BLaER1 (cell line): ENCODE results near the gene PPDPF.
A peak's percentile ranks its signal among the peaks of the same experiment; 100 is the strongest.

Source experiments
- H3K27ac ChIP-seq: shearing (Covaris generic); formaldehyde crosslinking; 2 replicates; pipeline ENCODE4 v1.8.1; 2022
- H3K27me3 ChIP-seq: shearing (Covaris generic); formaldehyde crosslinking; 2 replicates; pipeline ENCODE4 v1.8.1; 2022
- H3K36me3 ChIP-seq: shearing (Covaris generic); formaldehyde crosslinking; 2 replicates; pipeline ENCODE4 v1.8.1; 2022
- H3K4me1 ChIP-seq: shearing (Covaris generic); formaldehyde crosslinking; 2 replicates; pipeline ENCODE4 v1.8.1; 2022
- H3K4me2 ChIP-seq: shearing (Covaris generic); formaldehyde crosslinking; 2 replicates; pipeline ENCODE4 v1.8.1; 2022
- H3K4me3 ChIP-seq: shearing (Covaris generic); formaldehyde crosslinking; 2 replicates; pipeline ENCODE4 v1.8.1; 2022
- H3K9ac ChIP-seq: shearing (Covaris generic); formaldehyde crosslinking; 2 replicates; pipeline ENCODE4 v1.8.1; 2022
- H3K9me3 ChIP-seq: shearing (Covaris generic); formaldehyde crosslinking; 2 replicates; pipeline ENCODE4 v1.8.1; 2022
- H4K20me1 ChIP-seq: shearing (Covaris generic); formaldehyde crosslinking; 2 replicates; pipeline ENCODE4 v1.8.1; 2022
- Cebpa-rat ChIP-seq: shearing (Covaris generic); IDR thresholded peaks from 2 replicates; pipeline ENCODE4 v1.8.1; 2022

The PPDPF gene

DNA sequence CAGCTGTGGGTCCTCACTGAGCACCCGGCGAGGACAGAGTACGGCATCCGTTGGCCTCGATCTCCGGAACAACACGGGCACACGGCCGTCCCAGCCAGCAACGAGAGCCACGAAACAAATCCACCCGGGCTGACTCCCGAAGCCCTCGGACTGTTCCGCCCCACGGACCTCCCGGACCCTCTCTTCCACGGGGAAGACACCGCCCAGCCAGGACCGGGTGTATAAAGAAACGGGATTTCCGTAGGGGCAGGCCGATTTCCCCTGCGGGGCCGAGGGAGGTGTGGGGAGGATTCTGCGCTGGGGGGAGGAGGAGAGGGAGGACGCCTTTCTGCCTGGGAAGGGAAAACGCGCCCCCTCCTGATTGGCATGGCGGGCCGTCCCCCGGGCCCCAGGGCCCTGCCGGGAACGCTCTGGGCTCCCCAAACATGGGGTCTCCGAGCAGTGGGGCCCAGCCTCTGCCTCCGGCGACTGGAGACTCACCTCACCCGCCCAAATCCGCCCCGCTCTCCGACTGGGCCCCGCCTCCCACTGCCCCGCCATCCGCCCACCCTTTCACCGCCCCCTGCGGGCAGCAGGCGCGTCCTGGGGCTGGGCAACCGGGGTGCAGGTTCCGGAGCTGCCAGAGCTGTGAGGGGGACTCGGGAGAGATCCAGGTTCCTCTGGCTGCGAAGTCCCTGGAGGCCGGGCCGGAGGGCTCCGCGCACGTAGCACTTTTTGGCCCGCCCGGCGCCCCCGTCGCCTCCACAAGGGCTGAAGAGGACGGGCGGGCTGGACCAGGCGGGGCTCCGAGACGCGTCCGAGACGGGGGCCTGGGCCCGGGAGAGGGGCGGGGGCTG is 679 bp upstream of the PPDPF start:
- Histone ChIP-seq H3K4me2 (peak overlapping the region; percentile 95), H3K9me3 (peaks cover 17% of the 10 kb centered on the region), H3K36me3 (peaks cover 21% of the 10 kb centered on the region), H3K9ac (peak overlapping the region; percentile 92), H4K20me1 (peaks cover 35% of the 10 kb centered on the region), H3K4me1 (peaks cover 54% of the 10 kb centered on the region), H3K27ac (peak overlapping the region; percentile 90), H3K4me3 (peak overlapping the region; percentile 78), H3K27me3 (no peaks in the 10 kb centered on the region)
- no peak for TF ChIP-seq Cebpa-rat

DNA sequence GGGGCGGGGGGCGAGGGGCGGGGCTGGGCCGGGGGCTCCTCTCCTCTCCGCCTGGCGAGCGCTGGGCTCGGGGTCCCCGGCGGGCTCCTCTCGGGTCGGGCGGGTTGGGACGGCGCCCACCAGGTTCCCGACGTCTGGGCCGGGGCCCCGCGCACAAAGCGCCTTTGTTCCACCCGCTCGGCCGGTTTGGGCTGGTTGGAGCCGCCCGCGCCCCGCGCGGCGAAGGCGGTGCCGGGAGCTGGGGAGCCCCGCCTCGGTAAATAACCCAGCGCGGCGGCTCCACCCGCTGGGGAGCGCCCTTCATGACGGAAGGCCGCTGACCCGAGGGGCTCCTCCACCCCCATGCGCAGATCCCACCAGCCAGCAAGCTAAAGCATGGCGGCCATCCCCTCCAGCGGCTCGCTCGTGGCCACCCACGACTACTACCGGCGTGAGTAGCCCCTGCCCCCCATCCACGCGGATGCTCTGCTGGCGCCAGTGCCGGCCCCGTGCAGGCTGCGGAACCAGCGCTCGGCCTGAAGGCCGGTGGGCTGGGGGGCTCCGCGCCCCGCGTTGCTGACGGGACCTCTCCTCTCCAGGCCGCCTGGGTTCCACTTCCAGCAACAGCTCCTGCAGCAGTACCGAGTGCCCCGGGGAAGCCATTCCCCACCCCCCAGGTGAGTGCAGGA is 503 bp downstream of the PPDPF start:
- Histone ChIP-seq H3K4me2 (peak overlapping the region; percentile 99), H4K20me1 (peaks cover 47% of the 10 kb centered on the region), H3K27ac (peak overlapping the region; percentile 90), H3K36me3 (peaks cover 21% of the 10 kb centered on the region), H3K9ac (peak overlapping the region; percentile 92), H3K4me1 (peaks cover 64% of the 10 kb centered on the region), H3K9me3 (peaks cover 11% of the 10 kb centered on the region), H3K4me3 (peak overlapping the region; percentile 78), H3K27me3 (no peaks in the 10 kb centered on the region)
- TF ChIP-seq Cebpa-rat, result no peak

DNA sequence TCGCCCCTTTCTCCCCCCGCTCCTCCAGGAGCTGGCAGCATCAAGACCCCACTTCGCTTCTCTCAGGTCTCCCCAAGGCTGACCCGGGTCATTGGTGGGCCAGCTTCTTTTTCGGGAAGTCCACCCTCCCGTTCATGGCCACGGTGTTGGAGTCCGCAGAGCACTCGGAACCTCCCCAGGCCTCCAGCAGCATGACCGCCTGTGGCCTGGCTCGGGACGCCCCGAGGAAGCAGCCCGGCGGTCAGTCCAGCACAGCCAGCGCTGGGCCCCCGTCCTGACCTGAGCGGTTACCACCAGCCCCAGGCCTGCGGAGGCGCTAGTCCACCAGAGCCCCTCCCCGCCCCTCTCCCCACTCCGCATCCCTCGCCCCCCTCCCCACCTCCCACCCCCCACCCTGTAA is 1.0 kb downstream of the PPDPF start:
- Histone ChIP-seq H3K4me1 (peaks cover 66% of the 10 kb centered on the region), H4K20me1 (peaks cover 52% of the 10 kb centered on the region), H3K27ac (peak overlapping the region; percentile 90), H3K4me3 (peak overlapping the region; percentile 78), H3K36me3 (peaks cover 21% of the 10 kb centered on the region), H3K9me3 (peaks cover 11% of the 10 kb centered on the region), H3K27me3 (no peaks in the 10 kb centered on the region), H3K9ac (peak overlapping the region; percentile 92), H3K4me2 (peak overlapping the region; percentile 99)
- TF ChIP-seq Cebpa-rat, result no peak

DNA sequence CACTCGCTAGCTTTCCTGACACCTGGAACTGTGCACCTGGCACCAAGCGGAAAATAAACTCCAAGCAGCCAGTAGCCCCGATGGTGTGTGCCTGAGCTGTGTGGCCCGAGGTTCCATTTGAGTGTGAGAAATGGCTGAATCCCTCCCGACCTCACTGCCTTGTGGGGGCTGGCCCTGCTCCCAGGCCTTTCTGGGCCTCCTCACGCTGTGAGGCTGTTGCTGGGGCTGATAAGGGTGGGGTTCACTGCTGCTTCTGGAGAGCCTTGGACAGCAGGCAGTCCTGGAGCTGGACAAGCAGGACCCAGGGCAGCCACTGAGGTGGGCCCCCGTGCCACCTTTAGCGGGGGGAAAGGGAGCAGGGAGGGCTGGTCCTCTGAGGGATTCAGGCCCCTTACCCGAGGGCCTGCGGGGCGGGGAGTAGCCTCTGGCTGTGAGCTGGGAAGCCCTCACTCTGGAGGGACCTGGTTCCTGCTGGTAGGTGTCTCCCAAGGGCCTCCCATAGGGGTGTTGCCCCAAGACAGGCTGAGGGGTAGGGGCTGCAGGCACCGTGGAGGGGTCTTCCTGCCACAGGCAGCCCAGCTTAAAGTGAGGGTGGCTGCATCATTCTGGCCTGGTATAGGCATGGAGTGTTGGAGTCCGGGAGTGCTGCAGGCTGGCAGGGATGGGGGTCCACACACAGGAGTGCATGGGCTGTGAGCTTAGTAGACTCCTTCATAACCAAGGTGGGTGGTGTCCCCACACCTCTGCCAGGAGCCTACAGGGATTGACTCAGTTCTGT is 1.7 kb downstream of the PPDPF start:
- Histone ChIP-seq H4K20me1 (peaks cover 57% of the 10 kb centered on the region), H3K27me3 (no peaks in the 10 kb centered on the region), H3K9me3 (peaks cover 11% of the 10 kb centered on the region), H3K4me1 (peaks cover 66% of the 10 kb centered on the region), H3K4me3 (peak overlapping the region; percentile 36; the same call in 1 of the 2 replicates), H3K27ac (peak overlapping the region; percentile 35; the same call in 1 of the 2 replicates), H3K9ac (peak overlapping the region; percentile 45; the same call in 1 of the 2 replicates), H3K4me2 (peak overlapping the region; percentile 99), H3K36me3 (peaks cover 21% of the 10 kb centered on the region)
- TF ChIP-seq Cebpa-rat, result no peak

DNA sequence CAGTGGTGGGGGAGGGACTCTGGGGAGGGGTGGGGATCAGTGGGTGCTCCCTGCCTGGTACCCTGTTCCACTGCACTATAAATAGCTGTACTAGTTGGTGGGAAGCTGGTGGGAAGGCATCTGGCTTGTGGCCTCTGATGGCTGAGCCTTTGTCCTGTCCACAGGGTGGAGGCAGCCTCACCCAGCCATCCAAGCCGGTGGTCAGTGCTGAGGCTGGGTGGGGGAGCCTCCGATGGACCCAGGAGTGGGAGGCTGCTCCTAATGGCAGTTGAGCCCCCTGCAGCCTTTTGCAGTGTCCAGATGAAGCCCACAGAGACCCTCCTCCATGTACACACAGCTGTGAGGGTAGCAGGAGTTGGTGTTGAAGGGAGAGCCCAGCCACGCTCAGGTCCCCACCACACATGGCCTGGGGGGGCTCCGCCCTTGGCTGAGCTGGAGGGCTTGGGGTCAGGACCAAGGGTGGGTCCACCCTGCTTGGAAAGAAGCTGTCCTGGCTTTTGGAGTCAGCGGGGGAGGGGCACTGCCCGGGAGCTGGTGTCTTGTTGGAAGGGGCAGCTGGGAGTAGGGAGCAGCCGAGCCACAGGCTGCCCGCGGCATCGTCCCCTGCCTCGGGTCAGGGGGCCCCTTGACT is 2.5 kb downstream of the PPDPF start:
- Histone ChIP-seq H3K9ac (no peak overlapping the region), H3K9me3 (peaks cover 11% of the 10 kb centered on the region), H3K4me2 (no peak overlapping the region), H3K27me3 (no peaks in the 10 kb centered on the region), H3K27ac (no peak overlapping the region), H3K4me3 (no peak overlapping the region), H3K36me3 (peaks cover 21% of the 10 kb centered on the region), H3K4me1 (peaks cover 58% of the 10 kb centered on the region), H4K20me1 (peaks cover 61% of the 10 kb centered on the region)
- no peak for TF ChIP-seq Cebpa-rat

DNA sequence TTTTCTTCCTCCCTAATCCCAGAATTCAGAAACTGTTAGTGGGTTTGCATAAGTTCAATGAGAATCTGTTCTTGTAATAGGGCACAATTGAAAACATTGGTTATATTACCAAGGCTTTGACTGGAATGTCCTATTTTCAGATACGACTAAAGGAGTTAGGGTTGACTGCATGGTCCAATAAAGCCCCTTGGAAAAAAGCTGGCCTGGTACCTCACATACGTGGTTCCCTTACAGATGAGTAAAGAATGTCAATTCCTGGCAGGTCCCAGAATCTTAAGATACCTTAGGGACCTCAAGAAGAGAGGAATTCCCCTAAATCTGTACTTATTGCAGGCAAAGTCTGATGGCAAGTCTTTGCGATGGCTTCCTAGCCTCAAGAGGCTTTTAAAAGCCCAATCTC is 4.6 kb downstream of the PPDPF start:
- Histone ChIP-seq H3K4me3 (no peak overlapping the region), H3K9me3 (peaks cover 11% of the 10 kb centered on the region), H3K36me3 (peaks cover 21% of the 10 kb centered on the region), H3K9ac (no peak overlapping the region), H3K4me1 (peaks cover 42% of the 10 kb centered on the region), H4K20me1 (peaks cover 61% of the 10 kb centered on the region), H3K27me3 (no peaks in the 10 kb centered on the region), H3K27ac (no peak overlapping the region), H3K4me2 (0 out of 2 replicates have a peak overlapping the region, but pooled peaks have one; percentile 1)
- no peak for TF ChIP-seq Cebpa-rat

DNA sequence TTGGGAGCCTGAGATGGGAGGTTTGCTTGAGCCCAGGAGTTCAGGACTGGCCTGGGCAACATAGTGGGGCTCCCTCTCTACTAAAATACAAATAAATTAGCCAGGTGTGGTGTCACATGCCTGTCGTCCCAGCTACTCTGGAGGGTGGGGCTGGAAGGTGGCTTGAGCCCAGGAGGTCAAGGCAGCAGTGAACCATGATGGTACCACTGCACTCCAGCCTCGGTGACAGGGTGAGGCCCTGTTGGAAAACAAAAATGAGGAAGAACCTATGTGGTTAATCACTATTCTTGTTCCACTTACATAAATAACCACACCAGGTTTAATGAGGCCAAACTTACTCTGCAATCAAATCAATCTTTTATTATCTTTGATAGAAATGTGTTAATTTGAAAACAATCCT is 5.4 kb downstream of the PPDPF start:
- Histone ChIP-seq H3K9ac (no peak overlapping the region), H3K36me3 (peaks cover 21% of the 10 kb centered on the region), H3K4me3 (no peak overlapping the region), H3K4me2 (peak overlapping the region; percentile 36), H3K27ac (no peak overlapping the region), H4K20me1 (peaks cover 61% of the 10 kb centered on the region), H3K4me1 (peaks cover 48% of the 10 kb centered on the region), H3K9me3 (peaks cover 11% of the 10 kb centered on the region), H3K27me3 (no peaks in the 10 kb centered on the region)
- TF ChIP-seq Cebpa-rat, result no peak

DNA sequence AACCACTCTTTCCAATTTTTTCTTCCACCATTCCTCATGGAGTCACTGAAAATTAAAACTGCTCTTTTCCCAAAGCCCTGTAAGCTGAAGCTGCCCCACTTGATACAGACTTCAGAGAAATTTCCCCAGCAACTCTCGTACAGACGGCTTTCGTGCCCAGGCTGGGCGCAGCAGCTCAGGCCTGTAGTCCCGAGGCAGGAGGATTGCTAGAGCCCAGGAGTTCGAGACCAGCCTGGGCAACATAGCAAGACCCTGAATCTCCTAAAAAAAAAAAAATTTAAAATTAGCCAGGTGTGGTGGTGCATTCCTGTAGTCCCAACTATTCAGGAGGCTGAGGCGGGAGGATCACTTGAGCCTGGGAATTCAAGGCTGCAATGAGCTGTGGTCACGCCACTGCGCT is 6.6 kb downstream of the PPDPF start:
- H3K4me2 ChIP-seq, result no peak overlapping the region
- H3K9ac ChIP-seq, result no peak overlapping the region
- H3K27me3 ChIP-seq, result 0 out of 2 replicates have a peak, but pooled peaks cover 3% of the 10 kb centered on the region
- peaks cover 49% of the 10 kb centered on the region for H4K20me1 ChIP-seq
- H3K36me3 ChIP-seq, result peaks cover 18% of the 10 kb centered on the region
- peaks cover 11% of the 10 kb centered on the region for H3K9me3 ChIP-seq
- H3K4me3 ChIP-seq, result no peak overlapping the region
- peaks cover 46% of the 10 kb centered on the region for H3K4me1 ChIP-seq
- H3K27ac ChIP-seq, result no peak overlapping the region
- TF ChIP-seq Cebpa-rat, result no peak

DNA sequence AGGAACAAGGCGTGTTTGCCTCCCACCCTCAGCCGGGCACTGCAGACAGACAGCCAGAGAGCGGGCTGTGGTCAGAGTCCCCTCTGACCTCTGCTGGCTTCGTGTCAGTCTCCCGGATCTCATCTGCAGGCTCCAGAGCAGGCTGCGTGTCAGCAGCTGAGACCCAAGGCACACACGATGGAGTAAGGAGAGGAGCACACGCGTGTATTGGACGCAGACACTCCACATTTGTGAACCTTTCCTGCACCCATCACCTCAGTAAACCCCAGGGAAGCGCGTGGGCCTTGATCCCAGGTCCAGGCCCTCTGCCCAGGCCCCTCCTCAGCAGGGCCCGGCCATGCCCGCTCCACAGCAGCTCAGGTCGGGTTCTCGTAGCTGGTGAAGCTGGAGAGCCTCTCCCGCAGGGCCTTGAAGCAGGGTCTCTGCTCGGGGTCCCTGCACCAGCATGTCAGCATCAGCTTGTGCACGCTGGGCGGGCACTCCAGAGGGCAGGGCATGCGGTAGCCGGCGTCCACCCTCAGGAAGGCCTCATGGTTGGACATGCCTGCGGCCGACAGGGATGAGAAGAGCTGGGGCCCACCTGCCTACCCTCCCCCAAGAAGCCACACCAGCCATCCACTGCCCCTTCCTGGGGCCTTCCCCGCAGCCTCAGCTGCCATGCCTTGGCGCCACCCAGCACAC is 8.8 kb downstream of the PPDPF start:
- Histone ChIP-seq H3K4me2 (no peak overlapping the region), H3K4me1 (peaks cover 55% of the 10 kb centered on the region), H4K20me1 (peaks cover 32% of the 10 kb centered on the region), H3K4me3 (no peak overlapping the region), H3K36me3 (no peaks in the 10 kb centered on the region), H3K9ac (no peak overlapping the region), H3K9me3 (no peaks in the 10 kb centered on the region), H3K27me3 (peaks cover 6% of the 10 kb centered on the region; the same call in 1 of the 2 replicates), H3K27ac (no peak overlapping the region)
- TF ChIP-seq Cebpa-rat, result no peak
